ENCODE data around the gene CA10. TPM values are rescaled to one million over a fixed set of nuclear protein-coding genes. Genes with fewer than 3 reads are reported as not detected.
A peak's percentile ranks its signal among the peaks of the same experiment; 100 is the strongest.

CA10 gene
- total RNA-seq, 1 donor from 2014 or later = 0.20 TPM

DNA sequence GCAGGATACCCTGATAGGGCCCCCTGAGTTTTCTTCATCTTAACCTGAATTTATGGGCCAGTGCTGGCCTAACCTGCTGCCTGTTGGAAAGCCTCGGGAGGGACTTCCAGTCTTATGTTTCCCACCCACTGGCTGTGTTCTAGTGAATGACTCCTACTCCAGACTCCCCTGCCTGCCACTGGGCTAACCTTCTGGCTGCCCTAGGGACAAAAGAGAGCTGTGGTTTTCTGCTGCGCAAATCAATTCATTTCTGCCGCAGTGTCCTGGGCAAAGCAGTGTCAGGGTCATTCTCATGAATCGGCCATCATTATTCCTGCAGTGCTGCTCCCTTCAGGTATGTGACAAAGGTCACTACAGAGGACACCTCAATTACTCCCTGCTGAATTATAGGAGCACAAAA lies 512.0 kb downstream of the CA10 start:
- Mint-ChIP-seq H3K27me3 (ENCODE audit: low read depth) (peaks cover 70% of the 10 kb centered on the region), H3K4me3 (no peak overlapping the region), H3K36me3 (no peaks in the 10 kb centered on the region), H3K9me3 (no peaks in the 10 kb centered on the region), H3K4me1 (peaks cover 10% of the 10 kb centered on the region), H3K27ac (no peak overlapping the region)
- TF ChIP-seq, protein P1, sequence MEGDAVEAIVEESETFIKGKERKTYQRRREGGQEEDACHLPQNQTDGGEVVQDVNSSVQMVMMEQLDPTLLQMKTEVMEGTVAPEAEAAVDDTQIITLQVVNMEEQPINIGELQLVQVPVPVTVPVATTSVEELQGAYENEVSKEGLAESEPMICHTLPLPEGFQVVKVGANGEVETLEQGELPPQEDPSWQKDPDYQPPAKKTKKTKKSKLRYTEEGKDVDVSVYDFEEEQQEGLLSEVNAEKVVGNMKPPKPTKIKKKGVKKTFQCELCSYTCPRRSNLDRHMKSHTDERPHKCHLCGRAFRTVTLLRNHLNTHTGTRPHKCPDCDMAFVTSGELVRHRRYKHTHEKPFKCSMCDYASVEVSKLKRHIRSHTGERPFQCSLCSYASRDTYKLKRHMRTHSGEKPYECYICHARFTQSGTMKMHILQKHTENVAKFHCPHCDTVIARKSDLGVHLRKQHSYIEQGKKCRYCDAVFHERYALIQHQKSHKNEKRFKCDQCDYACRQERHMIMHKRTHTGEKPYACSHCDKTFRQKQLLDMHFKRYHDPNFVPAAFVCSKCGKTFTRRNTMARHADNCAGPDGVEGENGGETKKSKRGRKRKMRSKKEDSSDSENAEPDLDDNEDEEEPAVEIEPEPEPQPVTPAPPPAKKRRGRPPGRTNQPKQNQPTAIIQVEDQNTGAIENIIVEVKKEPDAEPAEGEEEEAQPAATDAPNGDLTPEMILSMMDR (IDR thresholded peaks at IDR 0.05; ENCODE audit: unreplicated experiment) = no peak
- no peak for DNase-seq (ENCODE audit: low spot score in 2 of 2, unreplicated experiment in 2 of 2)

DNA sequence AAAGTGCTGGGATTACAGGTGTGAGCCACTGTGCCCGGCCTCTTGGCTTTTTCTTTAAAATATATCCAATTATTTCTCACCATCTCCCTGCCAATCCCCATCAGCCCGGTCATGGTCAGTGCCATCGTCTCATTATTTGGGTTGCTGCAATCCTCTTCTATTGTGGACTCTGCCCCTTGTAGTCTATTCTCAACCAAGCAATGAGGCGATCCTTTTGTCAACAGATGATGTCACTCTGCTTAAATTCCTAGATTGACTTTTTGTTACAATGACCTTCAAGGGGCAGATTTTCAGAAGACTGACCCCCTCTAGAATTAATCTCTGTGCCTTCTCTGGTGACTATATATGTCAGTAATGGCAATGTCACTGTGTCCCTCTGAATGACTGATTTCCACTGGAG lies 513.5 kb downstream of the CA10 start:
- H3K27ac Mint-ChIP-seq = no peak overlapping the region
- no peak for DNase-seq (ENCODE audit: low spot score in 2 of 2, unreplicated experiment in 2 of 2)
- no peaks in the 10 kb centered on the region for H3K36me3 Mint-ChIP-seq
- TF ChIP-seq, protein P1 (IDR thresholded peaks at IDR 0.05; ENCODE audit: unreplicated experiment) = no peak
- peaks cover 10% of the 10 kb centered on the region for H3K4me1 Mint-ChIP-seq
- H3K9me3 Mint-ChIP-seq = no peaks in the 10 kb centered on the region
- H3K4me3 Mint-ChIP-seq = no peak overlapping the region
- peaks cover 76% of the 10 kb centered on the region for H3K27me3 Mint-ChIP-seq (ENCODE audit: low read depth)

DNA sequence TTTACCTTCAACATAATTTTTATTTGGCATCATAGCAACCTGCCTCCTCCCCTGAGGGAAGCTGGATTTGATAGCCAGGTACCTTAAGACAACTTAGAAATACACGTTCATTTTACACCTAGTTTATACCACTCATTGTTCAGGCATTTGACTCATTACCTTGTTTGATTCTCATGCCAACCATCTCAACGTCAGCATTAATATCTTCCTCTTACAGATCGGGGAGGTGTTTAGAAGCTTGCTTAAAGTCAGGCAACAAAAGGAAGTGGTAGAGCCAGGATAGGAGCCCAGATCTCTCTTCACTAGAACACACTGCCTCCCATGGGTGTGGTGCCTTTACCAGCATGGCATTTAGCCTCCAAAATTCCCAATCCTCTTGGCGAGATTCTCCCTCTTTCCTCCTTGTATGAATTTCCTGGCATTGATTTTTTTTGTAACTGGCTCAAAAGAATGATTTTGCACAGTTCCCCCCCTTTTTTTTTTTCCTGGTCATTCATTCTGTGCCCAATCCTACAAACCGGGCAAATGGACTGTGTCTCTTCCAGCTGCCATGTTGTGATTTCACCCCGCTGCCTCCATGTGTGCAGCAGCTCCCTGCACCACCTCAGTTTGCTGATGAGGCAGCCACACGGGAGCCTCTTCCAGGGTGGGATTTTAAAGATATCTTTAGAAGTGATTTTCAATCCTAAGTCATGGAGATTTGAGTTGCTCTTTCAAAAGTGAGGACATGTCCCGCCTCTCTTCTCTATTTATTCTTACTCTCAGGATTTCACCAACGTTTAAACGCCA lies 514.6 kb downstream of the CA10 start:
- no peak overlapping the region for H3K4me3 Mint-ChIP-seq
- H3K36me3 Mint-ChIP-seq = no peaks in the 10 kb centered on the region
- H3K9me3 Mint-ChIP-seq = no peaks in the 10 kb centered on the region
- H3K4me1 Mint-ChIP-seq = peaks cover 10% of the 10 kb centered on the region
- TF ChIP-seq, protein P1 (IDR thresholded peaks at IDR 0.05; ENCODE audit: unreplicated experiment) = no peak
- DNase-seq (ENCODE audit: low spot score in 2 of 2, unreplicated experiment in 2 of 2) = no peak
- H3K27me3 Mint-ChIP-seq (ENCODE audit: low read depth) = peaks cover 75% of the 10 kb centered on the region
- no peak overlapping the region for H3K27ac Mint-ChIP-seq

DNA sequence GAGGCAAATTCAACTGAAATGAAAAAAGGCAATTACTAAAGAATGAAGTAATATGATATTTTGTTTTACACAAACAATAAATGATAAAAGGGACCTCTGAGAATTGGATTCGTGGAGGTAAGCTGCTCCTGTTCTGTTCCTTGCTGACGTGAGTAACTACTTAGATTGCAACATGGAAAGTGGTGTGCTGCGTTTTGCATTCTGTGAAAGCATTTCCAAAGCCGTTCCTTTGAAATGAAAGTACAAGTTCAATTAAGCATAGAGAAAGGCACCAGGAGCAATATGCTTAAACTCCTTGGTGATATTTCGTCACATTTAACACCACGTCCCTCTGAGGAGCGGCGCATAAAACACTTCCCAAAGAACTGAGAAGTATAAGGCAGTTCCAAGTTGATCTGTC lies 516.5 kb downstream of the CA10 start:
- no peak overlapping the region for H3K4me3 Mint-ChIP-seq
- peaks cover 72% of the 10 kb centered on the region for H3K27me3 Mint-ChIP-seq (ENCODE audit: low read depth)
- no peaks in the 10 kb centered on the region for H3K36me3 Mint-ChIP-seq
- H3K27ac Mint-ChIP-seq = no peak overlapping the region
- H3K9me3 Mint-ChIP-seq = no peaks in the 10 kb centered on the region
- TF ChIP-seq, protein P1 (IDR thresholded peaks at IDR 0.05; ENCODE audit: unreplicated experiment) = no peak
- no peak for DNase-seq (ENCODE audit: low spot score in 2 of 2, unreplicated experiment in 2 of 2)
- H3K4me1 Mint-ChIP-seq = peaks cover 2% of the 10 kb centered on the region

DNA sequence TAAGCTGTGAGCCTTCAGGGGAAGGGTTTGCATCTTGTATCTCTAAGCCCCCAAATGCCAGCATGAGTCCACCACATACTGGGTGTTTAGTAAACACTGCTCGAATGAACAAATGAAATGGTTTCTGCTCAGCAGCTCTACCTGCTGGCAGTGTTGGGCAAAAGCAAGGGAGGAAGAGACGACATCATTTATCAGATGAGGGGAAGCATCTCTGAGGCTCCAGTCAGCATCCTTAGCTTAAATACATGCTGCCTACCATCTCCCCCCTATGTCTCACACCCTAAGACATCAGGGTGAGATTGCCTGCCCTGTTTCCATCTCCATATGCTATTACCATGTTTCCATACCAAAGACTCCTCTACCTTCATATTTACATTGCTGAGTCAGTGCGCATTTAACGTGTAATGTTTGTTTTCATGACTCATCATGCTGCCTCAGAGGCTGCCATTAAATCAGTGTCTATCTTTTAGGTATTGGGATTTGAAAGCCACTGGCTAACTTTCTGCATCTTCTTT lies 518.3 kb downstream of the CA10 start:
- Mint-ChIP-seq H3K9me3 (no peaks in the 10 kb centered on the region), H3K27ac (no peak overlapping the region), H3K36me3 (no peaks in the 10 kb centered on the region), H3K27me3 (ENCODE audit: low read depth) (peaks cover 63% of the 10 kb centered on the region), H3K4me3 (no peak overlapping the region), H3K4me1 (no peaks in the 10 kb centered on the region)
- TF ChIP-seq, protein P1 (IDR thresholded peaks at IDR 0.05; ENCODE audit: unreplicated experiment) = peak; percentile 13
- no peak for DNase-seq (ENCODE audit: low spot score in 2 of 2, unreplicated experiment in 2 of 2)

All from mesothelial cell of epicardium (in vitro differentiated cells).